AG10803 (cell line): ENCODE results near the gene TGM2.

Experiments used
- DNase-seq: peaks from one replicate; pipeline ENCODE4 v3.0.0; 2010; ENCODE audit warnings: low read depth
- H3K4me3 ChIP-seq: 2 replicates; pipeline ENCODE4 v1.5.1; 2011; ENCODE audit warnings: mild to moderate bottlenecking, low read length, control low read depth
- CTCF ChIP-seq: conservative IDR thresholded peaks from 2 replicates; pipeline ENCODE4 v1.5.1; 2011; ENCODE audit warnings: mild to moderate bottlenecking, low read length, control low read depth, inconsistent platforms

The TGM2 gene

GRCh38 chr20:38193586-38194105 is 28.6 kb upstream of the TGM2 start:
- no peak for DNase-seq
- H3K4me3 ChIP-seq: no peak overlapping the region
- no peak for TF ChIP-seq CTCF

GRCh38 chr20:38192323-38192885 is 27.3 kb upstream of the TGM2 start:
- TF ChIP-seq CTCF: no peak
- no peak overlapping the region for H3K4me3 ChIP-seq
- no peak for DNase-seq

- TF ChIP-seq CTCF: no peak
- no peak for DNase-seq
- no peak overlapping the region for H3K4me3 ChIP-seq
Observed at GRCh38 chr20:38191654-38192053, 26.6 kb upstream of the TGM2 start.

- no peak overlapping the region for H3K4me3 ChIP-seq
- TF ChIP-seq CTCF: no peak
- DNase-seq: no peak
Observed at GRCh38 chr20:38190936-38191371, 25.9 kb upstream of the TGM2 start.

- no peak overlapping the region for H3K4me3 ChIP-seq
- DNase-seq: no peak
- no peak for TF ChIP-seq CTCF
Observed at GRCh38 chr20:38190166-38190565, 25.1 kb upstream of the TGM2 start.

- DNase-seq: peak; percentile 46
- no peak overlapping the region for H3K4me3 ChIP-seq
- TF ChIP-seq CTCF: peak; percentile 42
Observed at GRCh38 chr20:38187517-38187916, 22.4 kb upstream of the TGM2 start.

- no peak overlapping the region for H3K4me3 ChIP-seq
- no peak for TF ChIP-seq CTCF
- no peak for DNase-seq
Observed at GRCh38 chr20:38186788-38187221, 21.7 kb upstream of the TGM2 start.
